ENCODE measurements around the gene ADGRB3. TPM values are rescaled to one million over a fixed set of nuclear protein-coding genes. Genes with fewer than 3 reads are reported as not detected.

The ADGRB3 gene
- total RNA-seq, result 1 to 10 TPM; 1.5 to 2.6 (median 1.5) TPM
- 0.88 TPM for polyA plus RNA-seq
- long read RNA-seq, donor 1, partial matches to known transcripts, result 1 of 2 reads
- long read RNA-seq, donor 1, other reads (novel, unspliced or antisense), result 1 of 2 reads
- long read RNA-seq, donor 2, partial matches to known transcripts, result 0 of 1 reads
- long read RNA-seq, donor 2, other reads (novel, unspliced or antisense), result 1 of 1 reads
- long read RNA-seq, donor 3, partial matches to known transcripts, result 1 of 3 reads
- long read RNA-seq, donor 3, other reads (novel, unspliced or antisense), result 2 of 3 reads
- long read RNA-seq, donor 4, partial matches to known transcripts, result 0 of 1 reads
- long read RNA-seq, donor 4, other reads (novel, unspliced or antisense), result 1 of 1 reads

DNA sequence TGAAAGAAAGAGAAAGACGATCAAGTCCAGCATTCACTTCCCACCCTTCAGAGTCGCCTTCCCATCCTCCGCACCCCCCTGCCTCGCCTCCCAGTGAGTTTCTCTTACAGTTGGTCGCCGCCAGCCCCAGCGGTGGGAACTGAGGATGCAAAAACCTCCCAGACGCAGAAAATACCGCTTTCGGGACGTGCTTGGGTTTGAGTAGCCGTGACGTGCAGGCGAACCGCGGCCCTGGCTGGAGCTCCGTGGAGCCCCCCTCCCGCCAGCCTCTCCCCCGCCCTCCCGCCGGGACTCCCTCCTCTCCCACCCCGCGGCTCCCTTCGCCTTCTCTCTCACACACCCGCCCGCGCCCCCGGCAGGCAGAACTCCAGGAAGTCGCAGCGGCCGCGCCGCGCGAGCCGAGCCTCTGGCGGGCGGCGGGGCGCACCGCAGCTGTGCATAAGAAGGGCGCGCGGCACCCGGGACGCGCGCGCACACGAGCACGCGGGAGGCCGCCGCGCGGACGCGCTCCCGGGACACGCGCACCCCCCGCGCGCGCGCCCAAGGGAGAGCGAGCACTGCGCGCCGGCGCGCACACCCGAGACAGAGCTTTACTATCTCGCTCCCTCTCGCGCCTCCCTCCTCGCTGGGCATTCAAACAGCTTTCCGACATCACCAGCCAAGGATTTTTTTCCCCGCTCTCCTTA is at the start of gene ADGRB3:
Gene ADGRB3, plus strand, starts transcription at position 557 of the 686 bp plus-strand sequence. CDS start 3,394 bp downstream, outside the sequence.
- peak within 1 kb of the TSS; percentile 75 for H3K27ac ChIP-seq (ENCODE audit: low read length)
- WGBS, result under 1% methylated on average over 78 of the region's 79 CpGs
- H3K9me3 ChIP-seq (ENCODE audit: control insufficient read depth, low read length), result no peaks in the 10 kb centered on the region
- no peaks in the 10 kb centered on the region for H3K27me3 ChIP-seq (ENCODE audit: control insufficient read depth, insufficient read depth)
- DNase-seq, result peak; percentile 81 to 94 (median 93)
- intact Hi-C loops (cut with DNase I), result loop anchor here in 3 of 4 donors (5.0 to 10.0 kb wide), 2 partner anchors 142 to 330 kb away; no protein-coding TSS in a partner anchor
- H3K4me1 ChIP-seq (ENCODE audit: control insufficient read depth, insufficient read depth, low read length), result no peaks in the 10 kb centered on the region
- peak within 1 kb of the TSS; percentile 92 for H3K4me3 ChIP-seq (ENCODE audit: low read length)
- ATAC-seq, result peak; percentile 97

DNA sequence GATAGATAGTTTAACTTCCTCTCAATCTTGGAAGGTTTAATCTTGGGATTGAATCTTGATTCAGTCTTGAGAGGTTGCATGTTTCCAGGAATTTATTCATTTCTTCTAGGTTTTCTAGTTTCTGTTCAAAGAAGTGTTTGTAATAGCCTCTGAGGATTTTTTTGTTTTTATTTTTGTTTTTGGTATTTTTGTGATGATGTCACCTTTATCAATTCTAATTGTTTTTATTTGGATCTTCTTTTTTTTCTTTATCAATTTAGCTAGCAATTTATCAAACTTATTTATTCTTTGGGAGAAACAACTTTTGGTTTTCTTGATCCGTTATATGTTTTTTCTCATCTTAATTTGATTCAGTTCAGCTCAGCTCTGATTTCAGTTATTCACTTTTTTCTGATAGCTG is 41.5 kb upstream of the ADGRB3 start:
- Histone ChIP-seq H3K27ac (ENCODE audit: low read length) (no peak overlapping the region), H3K9me3 (ENCODE audit: control insufficient read depth, low read length) (no peaks in the 10 kb centered on the region), H3K27me3 (ENCODE audit: control insufficient read depth, insufficient read depth) (no peaks in the 10 kb centered on the region), H3K4me1 (ENCODE audit: control insufficient read depth, insufficient read depth, low read length) (no peaks in the 10 kb centered on the region), H3K4me3 (ENCODE audit: low read length) (no peak overlapping the region)
- ATAC-seq (no peak), DNase-seq (no peak)
- WGBS, result 89% methylated on average over 1 of the region's 1 CpG
- intact Hi-C loops (cut with DNase I), result no loop called here

DNA sequence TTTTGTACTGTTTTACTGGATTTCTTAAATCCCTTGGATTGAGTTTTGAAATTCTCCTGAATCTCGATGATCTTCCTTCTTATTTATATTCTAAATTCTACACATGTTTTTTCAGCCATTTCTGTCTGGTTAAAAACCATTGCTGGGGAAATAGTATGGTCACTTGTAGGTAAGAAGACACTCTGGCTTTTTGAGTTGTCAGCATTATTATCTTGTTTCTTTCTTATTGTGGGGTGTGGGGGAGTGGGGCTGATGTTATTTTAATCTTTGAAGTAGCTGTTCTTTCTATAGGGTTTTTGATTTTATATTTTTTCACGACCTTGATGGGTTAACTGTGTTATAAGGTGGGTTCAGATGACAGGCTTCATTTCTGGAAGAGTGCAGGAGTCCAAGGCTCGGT is 37.4 kb upstream of the ADGRB3 start:
- Histone ChIP-seq H3K4me1 (ENCODE audit: control insufficient read depth, insufficient read depth, low read length) (no peaks in the 10 kb centered on the region), H3K27me3 (ENCODE audit: control insufficient read depth, insufficient read depth) (no peaks in the 10 kb centered on the region), H3K9me3 (ENCODE audit: control insufficient read depth, low read length) (no peaks in the 10 kb centered on the region), H3K27ac (ENCODE audit: low read length) (no peak overlapping the region), H3K4me3 (ENCODE audit: low read length) (no peak overlapping the region)
- ATAC-seq, result no peak
- 53% methylated on average over 3 of the region's 3 CpGs for WGBS
- DNase-seq, result no peak
- intact Hi-C loops (cut with DNase I), result no loop called here

DNA sequence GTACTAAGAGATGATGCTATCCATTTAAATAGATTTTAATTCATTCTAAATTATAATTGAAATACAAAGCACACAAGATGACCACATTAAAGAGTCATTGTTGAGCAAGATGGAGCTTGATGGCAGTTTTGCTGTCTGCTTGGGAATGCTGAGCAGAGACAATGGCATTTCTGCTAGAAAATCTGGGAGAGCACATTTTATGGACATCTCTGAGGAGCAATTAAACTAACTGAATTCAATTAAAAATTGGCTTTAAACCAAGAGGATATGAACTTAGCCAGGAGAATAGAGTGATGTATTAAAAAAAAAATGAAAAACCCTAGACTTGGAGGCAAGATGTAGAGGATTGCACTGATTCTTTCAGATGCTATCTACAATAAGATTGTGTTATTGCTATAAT is 19.1 kb upstream of the ADGRB3 start:
- intact Hi-C loops (cut with DNase I), result no loop called here
- H3K27ac ChIP-seq (ENCODE audit: low read length), result no peak overlapping the region
- no peak overlapping the region for H3K4me3 ChIP-seq (ENCODE audit: low read length)
- no peaks in the 10 kb centered on the region for H3K4me1 ChIP-seq (ENCODE audit: control insufficient read depth, insufficient read depth, low read length)
- ATAC-seq (no peak), DNase-seq (no peak)
- no peaks in the 10 kb centered on the region for H3K27me3 ChIP-seq (ENCODE audit: control insufficient read depth, insufficient read depth)
- H3K9me3 ChIP-seq (ENCODE audit: control insufficient read depth, low read length), result no peaks in the 10 kb centered on the region

DNA sequence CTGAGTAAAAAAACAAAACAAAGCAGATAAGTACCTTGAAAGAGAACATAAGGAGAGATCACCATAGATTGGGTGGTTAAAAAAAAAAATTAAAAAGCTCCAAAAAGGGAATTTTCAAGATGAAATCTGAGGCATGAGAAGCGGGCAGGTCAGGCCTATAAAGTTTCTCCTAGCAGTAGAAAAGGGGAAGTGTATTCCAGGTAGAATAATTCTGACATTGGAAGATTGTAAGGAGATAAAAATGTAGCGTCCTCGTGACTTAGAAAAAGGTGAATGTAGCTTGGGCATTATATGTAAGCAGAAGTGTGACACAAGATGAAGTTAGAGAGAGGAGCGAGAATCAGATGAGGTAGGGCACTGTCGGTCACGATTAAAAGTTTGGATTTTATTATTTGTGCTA is 9.1 kb upstream of the ADGRB3 start:
- no peak for DNase-seq
- no peak for ATAC-seq
- Histone ChIP-seq H3K4me1 (ENCODE audit: control insufficient read depth, insufficient read depth, low read length) (no peaks in the 10 kb centered on the region), H3K27ac (ENCODE audit: low read length) (no peak overlapping the region), H3K4me3 (ENCODE audit: low read length) (no peak overlapping the region), H3K27me3 (ENCODE audit: control insufficient read depth, insufficient read depth) (no peaks in the 10 kb centered on the region), H3K9me3 (ENCODE audit: control insufficient read depth, low read length) (no peaks in the 10 kb centered on the region)
- 92% methylated on average over 6 of the region's 6 CpGs for WGBS
- intact Hi-C loops (cut with DNase I), result no loop called here

DNA sequence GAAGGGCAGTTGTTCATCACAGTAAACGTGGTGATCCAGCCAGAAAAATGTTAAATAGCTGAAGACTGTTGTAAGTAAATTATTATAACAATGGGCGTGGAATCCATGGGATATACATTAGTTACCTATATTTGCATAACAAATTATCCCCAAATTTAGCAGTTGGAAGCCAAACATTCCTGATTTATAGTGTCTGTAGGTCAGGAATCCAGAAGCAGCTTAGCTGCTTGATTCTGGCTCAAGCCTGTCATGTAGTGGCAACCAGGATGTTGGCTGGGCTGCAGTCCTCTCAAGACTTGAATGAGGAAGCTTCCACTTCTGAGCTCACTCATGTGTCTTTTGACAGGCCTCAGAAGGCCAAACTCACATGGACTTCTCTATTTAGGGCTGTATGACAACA is 6.9 kb upstream of the ADGRB3 start:
- no peaks in the 10 kb centered on the region for H3K27me3 ChIP-seq (ENCODE audit: control insufficient read depth, insufficient read depth)
- ATAC-seq, result no peak
- H3K9me3 ChIP-seq (ENCODE audit: control insufficient read depth, low read length), result no peaks in the 10 kb centered on the region
- no peak overlapping the region for H3K4me3 ChIP-seq (ENCODE audit: low read length)
- H3K4me1 ChIP-seq (ENCODE audit: control insufficient read depth, insufficient read depth, low read length), result no peaks in the 10 kb centered on the region
- WGBS, result 61% methylated on average over 2 of the region's 2 CpGs
- DNase-seq, result no peak
- intact Hi-C loops (cut with DNase I), result no loop called here
- H3K27ac ChIP-seq (ENCODE audit: low read length), result no peak overlapping the region

DNA sequence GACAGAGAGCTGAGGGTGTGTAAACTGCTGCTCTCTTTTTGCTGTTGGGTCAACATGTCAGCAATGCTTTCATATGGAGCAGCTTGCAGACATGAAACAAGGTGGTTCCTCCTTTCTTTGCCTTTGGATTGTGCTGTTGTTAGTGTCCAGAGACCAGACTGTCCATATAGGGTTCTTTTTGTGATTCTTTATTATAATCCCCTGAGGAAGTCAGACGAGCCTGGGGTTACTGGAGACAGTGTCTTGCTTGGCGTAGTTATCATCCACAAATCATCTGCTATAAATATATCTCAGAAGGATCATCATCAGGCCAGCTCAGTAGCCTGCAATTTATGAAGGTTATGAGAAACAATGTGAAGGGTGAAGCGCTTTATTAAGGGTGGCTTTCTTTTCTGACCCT is 2.3 kb upstream of the ADGRB3 start:
- intact Hi-C loops (cut with DNase I), result loop anchor here in 2 of 4 donors (10.0 kb wide), 1 partner anchor 332 kb away; no protein-coding TSS in a partner anchor
- DNase-seq, result no peak
- no peaks in the 10 kb centered on the region for H3K9me3 ChIP-seq (ENCODE audit: control insufficient read depth, low read length)
- no peaks in the 10 kb centered on the region for H3K27me3 ChIP-seq (ENCODE audit: control insufficient read depth, insufficient read depth)
- H3K27ac ChIP-seq (ENCODE audit: low read length), result no peak overlapping the region
- no peak for ATAC-seq
- 65% methylated on average over 3 of the region's 3 CpGs for WGBS
- no peak overlapping the region for H3K4me3 ChIP-seq (ENCODE audit: low read length)
- no peaks in the 10 kb centered on the region for H3K4me1 ChIP-seq (ENCODE audit: control insufficient read depth, insufficient read depth, low read length)

DNA sequence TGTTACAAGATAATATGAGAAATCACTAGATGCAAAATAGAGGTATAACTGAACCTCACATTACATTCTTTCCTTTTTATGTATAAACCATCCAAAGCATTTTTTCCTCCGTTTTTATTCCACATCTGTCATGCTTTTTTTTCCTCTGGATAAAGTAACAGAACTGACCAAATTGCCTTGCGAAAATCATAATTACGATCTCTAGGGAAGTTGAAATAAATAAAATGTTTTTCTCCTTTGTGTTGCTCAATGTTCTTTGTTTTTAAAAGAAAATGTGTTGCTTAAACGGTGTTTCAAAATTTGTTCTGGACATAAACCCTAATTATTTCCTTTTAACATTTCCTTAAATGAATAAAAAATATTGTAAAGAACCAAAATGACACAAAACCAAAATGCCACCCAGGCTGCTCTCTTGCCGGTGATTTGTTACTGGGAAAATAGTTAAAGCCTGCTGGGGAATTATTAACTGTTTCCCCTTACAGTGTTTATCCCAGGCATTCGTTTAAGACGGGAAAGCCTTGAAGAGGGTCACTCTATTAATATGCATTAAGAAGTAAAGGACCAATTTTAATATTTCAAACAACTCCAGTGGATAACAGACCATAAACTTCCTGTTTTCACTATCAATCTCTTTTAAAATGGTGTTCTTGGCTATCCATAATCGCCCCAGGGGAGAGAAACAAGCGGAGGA is 1.7 kb upstream of the ADGRB3 start:
- H3K27ac ChIP-seq (ENCODE audit: low read length), result no peak overlapping the region
- H3K27me3 ChIP-seq (ENCODE audit: control insufficient read depth, insufficient read depth), result no peaks in the 10 kb centered on the region
- intact Hi-C loops (cut with DNase I), result loop anchor here in 2 of 4 donors (10.0 kb wide), 1 partner anchor 331 kb away; no protein-coding TSS in a partner anchor
- H3K9me3 ChIP-seq (ENCODE audit: control insufficient read depth, low read length), result no peaks in the 10 kb centered on the region
- no peak for ATAC-seq
- H3K4me1 ChIP-seq (ENCODE audit: control insufficient read depth, insufficient read depth, low read length), result no peaks in the 10 kb centered on the region
- peak overlapping the region; percentile 92 for H3K4me3 ChIP-seq (ENCODE audit: low read length)
- 29% methylated on average over 9 of the region's 9 CpGs for WGBS
- no peak for DNase-seq

DNA sequence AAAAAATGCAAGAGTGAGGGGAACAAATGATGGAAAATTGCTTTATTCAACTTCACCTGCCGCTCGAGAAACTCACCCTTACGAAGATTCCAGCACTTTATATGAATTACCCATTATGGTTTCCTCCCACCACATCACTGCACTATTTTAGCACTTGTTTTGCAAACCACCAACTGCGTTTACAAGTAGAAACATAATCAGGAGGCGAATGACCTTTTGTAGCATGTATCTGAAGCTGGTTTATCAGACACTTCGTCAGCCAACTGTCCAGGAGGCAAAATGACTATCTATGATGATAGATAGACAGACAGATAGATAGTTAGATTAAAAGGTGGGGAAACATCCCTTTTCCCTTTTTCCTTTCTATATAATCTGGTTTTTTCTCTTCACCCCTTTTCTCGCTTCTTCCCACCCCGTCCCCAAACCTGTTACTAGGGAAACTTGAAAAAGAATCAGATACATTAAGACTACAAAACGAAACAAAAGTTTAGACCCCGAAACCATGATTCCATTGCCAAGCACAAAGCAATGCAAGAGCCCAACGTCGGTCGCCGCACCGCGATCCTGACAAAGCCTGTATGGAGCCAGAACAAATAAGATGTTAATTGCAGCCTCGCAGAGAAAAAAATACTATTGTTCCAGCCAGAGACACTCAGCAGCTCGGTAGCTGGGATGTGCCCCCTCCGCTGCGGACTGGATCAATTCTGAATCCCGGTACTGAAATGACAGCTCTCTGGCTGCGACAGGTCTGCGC is 933 bp upstream of the ADGRB3 start:
- WGBS, result 2% methylated on average over 23 of the region's 23 CpGs
- Histone ChIP-seq H3K4me1 (ENCODE audit: control insufficient read depth, insufficient read depth, low read length) (no peaks in the 10 kb centered on the region), H3K27me3 (ENCODE audit: control insufficient read depth, insufficient read depth) (no peaks in the 10 kb centered on the region), H3K27ac (ENCODE audit: low read length) (peak overlapping the region; percentile 75), H3K4me3 (ENCODE audit: low read length) (peak overlapping the region; percentile 92), H3K9me3 (ENCODE audit: control insufficient read depth, low read length) (no peaks in the 10 kb centered on the region)
- intact Hi-C loops (cut with DNase I), result loop anchor here in 2 of 4 donors (10.0 kb wide), 1 partner anchor 331 kb away; no protein-coding TSS in a partner anchor
- DNase-seq (peak in 1 of 3 donors; percentile 52), ATAC-seq (no peak)

DNA sequence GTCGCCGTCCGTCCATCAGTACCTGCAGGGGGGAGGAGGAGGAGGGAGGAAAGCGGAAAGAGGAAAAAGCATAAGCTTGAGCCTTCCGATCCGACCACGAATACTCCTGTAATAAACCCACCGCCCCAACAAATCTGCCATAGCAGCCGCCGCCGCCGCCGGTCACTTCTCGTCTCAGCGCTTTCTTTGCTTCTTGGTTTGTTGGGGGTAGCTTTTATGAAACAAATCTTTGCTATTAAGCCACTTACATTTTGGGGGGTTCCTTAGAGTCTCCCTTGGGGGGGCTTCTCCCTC is 277 bp downstream of the ADGRB3 start:
- no peaks in the 10 kb centered on the region for H3K9me3 ChIP-seq (ENCODE audit: control insufficient read depth, low read length)
- no peaks in the 10 kb centered on the region for H3K4me1 ChIP-seq (ENCODE audit: control insufficient read depth, insufficient read depth, low read length)
- intact Hi-C loops (cut with DNase I), result loop anchor here in 3 of 4 donors (5.0 to 10.0 kb wide), 2 partner anchors 142 to 329 kb away; no protein-coding TSS in a partner anchor
- H3K27me3 ChIP-seq (ENCODE audit: control insufficient read depth, insufficient read depth), result no peaks in the 10 kb centered on the region
- ATAC-seq (no peak), DNase-seq (no peak)
- under 1% methylated on average over 15 of the region's 15 CpGs for WGBS
- H3K27ac ChIP-seq (ENCODE audit: low read length), result peak overlapping the region; percentile 59
- peak overlapping the region; percentile 92 for H3K4me3 ChIP-seq (ENCODE audit: low read length)
